Activated CD4-positive, alpha-beta T cell treated with anti-CD3 and anti-CD28 coated beads for 48 hours (primary cell): Measurements from ENCODE around the gene CCDC87.
A peak's percentile ranks its signal among the peaks of the same experiment; 100 is the strongest.
"Not testable (repeated sequence)": the region's sequence is repeated elsewhere in the genome, so short reads cannot be mapped to it uniquely, and the experiment has no call there.

Experiments used
- DNase-seq: peaks from one replicate; pipeline ENCODE4 v3.0.0-alpha.2; 2020

CCDC87 gene, protein sequence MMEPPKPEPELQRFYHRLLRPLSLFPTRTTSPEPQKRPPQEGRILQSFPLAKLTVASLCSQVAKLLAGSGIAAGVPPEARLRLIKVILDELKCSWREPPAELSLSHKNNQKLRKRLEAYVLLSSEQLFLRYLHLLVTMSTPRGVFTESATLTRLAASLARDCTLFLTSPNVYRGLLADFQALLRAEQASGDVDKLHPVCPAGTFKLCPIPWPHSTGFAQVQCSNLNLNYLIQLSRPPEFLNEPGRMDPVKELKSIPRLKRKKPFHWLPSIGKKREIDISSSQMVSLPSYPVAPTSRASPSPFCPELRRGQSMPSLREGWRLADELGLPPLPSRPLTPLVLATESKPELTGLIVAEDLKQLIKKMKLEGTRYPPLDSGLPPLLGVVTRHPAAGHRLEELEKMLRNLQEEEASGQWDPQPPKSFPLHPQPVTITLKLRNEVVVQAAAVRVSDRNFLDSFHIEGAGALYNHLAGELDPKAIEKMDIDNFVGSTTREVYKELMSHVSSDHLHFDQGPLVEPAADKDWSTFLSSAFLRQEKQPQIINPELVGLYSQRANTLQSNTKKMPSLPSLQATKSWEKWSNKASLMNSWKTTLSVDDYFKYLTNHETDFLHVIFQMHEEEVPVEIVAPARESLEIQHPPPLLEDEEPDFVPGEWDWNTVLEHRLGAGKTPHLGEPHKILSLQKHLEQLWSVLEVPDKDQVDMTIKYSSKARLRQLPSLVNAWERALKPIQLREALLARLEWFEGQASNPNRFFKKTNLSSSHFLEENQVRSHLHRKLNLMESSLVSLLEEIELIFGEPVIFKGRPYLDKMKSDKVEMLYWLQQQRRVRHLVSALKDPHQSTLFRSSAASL

DNA sequence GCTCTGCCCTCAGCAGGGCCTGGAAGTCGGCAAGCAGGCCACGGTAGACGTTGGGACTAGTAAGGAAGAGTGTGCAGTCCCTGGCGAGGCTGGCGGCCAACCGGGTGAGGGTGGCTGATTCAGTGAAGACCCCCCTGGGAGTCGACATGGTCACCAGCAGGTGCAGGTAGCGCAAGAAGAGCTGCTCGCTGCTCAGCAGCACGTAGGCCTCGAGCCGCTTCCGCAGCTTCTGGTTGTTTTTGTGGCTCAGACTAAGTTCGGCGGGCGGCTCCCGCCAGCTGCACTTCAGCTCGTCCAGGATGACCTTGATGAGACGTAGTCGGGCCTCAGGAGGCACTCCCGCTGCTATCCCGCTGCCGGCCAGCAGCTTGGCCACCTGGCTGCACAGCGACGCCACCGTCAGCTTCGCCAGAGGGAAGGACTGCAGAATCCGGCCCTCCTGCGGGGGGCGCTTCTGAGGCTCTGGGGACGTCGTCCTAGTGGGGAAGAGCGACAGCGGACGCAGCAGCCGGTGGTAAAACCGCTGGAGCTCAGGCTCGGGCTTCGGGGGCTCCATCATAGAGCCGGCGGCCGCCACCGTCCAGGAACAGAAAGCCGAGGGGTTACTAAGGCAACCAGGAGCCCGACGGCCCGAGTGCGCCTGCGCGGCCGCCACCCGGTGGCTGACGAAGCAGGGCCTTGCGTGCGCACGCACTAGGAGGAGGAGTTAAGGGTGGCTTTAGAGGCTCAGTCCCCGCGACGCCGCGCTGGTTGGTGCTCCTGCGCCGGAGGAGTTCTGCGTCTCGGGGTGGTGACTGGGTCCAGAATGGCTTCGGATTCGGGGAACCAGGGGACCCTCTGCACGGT lies at the start of gene CCDC87, which contains the start of gene CCS:
TSS of gene CCDC87 (minus strand) at position 607 of the 846 bp plus-strand sequence. CDS start at position 559, 48 bp downstream.
TSS of gene CCS (plus strand) at position 729 of the 846 bp plus-strand sequence. CDS start at position 806, 77 bp downstream.
- DNase-seq: peak; percentile 99

DNA sequence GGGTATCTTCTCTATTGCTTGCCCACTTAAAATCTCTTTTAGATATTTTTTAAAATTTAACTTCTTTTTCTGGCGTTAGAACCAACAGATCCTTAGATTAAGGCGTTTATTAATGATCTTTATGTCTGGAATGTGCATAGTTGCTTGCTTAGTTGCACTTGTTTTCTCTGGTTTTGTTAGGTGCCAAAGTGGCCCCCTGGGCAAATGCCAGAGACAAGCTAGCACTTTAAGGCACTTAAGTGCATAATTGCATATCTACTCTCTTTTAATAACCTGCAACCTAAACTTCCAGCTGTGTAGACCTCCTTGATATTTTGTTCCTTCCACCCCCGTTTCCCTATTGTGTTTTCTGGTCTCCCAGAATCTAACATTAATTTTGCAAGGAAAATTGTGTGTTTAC lies 49.0 kb upstream of the CCDC87 start:
- DNase-seq: no peak

DNA sequence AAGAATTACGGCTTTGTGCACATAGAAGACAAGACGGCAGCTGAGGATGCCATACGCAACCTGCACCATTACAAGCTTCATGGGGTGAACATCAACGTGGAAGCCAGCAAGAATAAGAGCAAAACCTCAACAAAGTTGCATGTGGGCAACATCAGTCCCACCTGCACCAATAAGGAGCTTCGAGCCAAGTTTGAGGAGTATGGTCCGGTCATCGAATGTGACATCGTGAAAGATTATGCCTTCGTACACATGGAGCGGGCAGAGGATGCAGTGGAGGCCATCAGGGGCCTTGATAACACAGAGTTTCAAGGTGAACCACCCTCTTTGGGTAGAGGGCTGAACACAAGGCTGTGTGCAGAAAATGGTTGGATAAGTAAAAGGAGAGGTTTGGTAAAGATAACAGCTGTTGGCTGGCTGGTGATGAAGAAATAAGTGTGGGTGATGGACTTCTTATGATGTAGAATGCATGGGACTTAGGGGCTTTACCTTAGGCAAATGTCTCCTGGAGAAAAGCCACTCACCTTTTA lies 47.0 kb upstream of the CCDC87 start:
- DNase-seq: not testable (repeated sequence)

- peak; percentile 45 for DNase-seq
Measured at GRCh38 chr11:66639066-66639813, 46.4 kb upstream of the CCDC87 start.

DNA sequence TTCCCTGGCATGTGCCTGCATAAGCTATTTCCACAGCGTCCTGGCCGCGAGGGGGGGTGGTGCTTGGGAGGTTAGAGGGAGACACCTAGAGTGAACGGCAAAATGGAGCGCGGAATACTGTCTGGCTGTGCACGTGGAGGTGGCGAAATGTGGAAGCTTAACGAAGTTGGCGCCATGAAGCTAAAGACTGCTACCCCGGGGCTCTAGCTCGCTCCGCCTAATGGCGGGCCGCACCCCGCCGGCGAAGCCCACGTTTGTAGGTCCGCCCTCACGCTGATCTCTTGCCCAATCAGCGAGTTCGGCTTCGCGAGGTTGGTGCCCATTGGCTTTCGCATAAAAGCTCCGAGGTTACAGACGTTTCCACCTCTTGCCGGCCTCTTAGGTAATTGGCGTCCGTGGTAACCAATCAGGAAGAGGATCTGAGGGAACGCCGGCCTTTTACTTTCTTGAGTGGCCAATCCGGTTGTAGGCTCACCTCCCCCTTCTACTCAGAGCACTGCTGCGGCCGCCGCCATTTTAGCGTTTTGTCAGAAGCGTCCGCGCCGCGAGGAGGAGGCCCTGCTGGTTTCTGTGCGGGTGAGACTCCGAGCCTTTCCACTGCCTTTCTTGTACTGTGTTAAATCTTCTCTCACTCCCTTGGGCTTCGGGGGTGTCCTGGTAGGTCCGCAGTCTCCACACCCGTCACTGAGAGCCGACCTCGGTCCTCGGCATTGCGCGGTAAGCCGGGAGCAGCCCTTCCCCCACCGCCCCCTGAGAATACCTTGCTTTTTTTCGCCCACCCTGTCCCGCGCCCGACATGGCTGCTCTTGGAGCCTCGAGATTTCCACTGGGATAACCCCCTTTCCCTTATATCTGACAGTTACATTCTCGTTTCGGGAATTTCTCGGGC lies 45.6 kb upstream of the CCDC87 start, which contains the start of gene RBM4:
TSS of gene RBM4 (plus strand) at position 527 of the 889 bp plus-strand sequence. CDS start 1,009 bp downstream, outside the sequence.
- peak; percentile 97 for DNase-seq

- no peak for DNase-seq
Measured at GRCh38 chr11:66637557-66638176, 44.8 kb upstream of the CCDC87 start.

DNA sequence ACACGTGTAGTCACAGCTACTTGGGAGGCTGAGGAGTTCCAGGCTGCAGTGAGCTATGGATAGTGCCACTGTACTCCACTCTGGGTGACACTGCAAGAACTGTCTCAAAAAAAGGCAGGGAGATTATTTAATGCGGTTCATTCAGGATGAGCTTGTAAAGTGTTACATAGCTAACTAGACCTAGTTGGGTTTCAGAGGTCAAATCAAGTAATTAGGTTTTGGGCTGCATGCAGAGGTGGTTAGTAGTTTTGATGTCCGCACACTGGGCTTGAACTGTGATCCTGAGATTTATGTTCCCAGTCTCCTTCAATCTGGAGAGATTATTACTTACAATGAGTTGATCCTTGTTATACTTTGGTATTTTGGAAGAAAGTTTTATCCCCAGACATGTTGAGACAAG lies 43.5 kb upstream of the CCDC87 start:
- no peak for DNase-seq

DNA sequence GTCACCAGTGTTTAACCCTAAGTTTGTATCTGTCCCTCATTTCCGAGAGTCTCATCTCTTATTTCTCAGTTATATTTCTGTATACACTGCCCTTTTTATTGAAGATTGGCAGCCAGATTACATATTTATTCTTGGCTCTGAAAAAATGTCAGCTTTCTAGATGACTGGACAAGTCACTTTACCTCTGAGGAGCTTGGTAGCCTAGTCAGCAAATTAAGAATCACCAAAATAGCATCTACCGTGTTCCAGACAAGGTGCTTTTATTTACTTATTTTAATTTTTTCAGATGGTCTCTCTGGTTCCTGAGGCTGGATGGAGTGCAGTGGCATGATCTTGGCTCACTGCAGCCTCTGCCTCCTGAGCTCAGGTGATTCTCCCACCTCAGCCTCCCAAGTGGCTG lies 40.1 kb upstream of the CCDC87 start:
- DNase-seq: no peak

- DNase-seq: no peak
Measured at GRCh38 chr11:66631883-66632282, 39.0 kb upstream of the CCDC87 start.

DNA sequence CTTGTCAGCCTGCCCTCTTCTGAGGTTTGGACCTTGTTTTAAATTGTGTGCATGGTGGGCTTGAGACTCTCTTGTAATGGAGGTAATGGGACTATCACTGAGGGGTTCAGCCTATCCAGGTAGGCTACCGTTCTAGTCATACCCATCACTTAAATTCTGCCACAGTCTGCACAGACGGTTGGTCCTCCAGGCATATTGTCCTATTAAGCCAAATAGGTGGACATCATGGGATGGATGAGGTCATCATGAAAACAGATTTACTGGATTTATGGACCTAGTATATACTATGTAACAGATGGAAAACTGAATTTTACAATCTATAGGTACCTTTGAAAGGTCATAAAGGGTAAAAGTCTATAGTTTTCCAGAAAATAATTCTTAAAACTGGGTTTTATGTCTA lies 36.5 kb upstream of the CCDC87 start:
- no peak for DNase-seq

DNA sequence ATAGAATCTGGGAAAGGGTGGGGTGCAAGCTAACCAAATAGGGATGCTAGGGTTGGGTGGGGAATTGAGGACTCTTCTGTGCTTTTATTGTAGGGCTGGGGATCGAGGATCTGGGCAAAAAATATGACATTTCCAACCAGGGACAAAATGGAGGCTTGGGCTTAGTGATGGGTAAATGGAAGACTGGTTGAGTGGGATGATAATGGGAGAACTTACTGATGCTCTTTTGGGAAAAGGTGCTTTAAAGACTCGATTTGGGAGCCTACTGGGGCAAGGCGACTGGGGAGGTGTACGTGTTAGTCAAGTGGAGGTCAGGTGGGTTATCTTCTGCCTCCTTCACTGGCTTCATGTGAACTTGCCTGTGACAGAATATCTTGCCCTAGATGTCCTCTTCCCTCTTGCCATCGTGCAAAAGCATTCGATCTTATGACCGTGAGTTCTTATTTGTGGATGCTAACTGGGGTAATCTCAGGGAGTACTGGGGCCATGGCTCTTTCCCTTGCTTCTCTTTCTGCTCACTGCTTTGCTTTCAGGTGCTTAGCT lies 35.3 kb upstream of the CCDC87 start:
- DNase-seq: no peak

- DNase-seq: no peak
Measured at GRCh38 chr11:66626926-66627325, 34.1 kb upstream of the CCDC87 start.

DNA sequence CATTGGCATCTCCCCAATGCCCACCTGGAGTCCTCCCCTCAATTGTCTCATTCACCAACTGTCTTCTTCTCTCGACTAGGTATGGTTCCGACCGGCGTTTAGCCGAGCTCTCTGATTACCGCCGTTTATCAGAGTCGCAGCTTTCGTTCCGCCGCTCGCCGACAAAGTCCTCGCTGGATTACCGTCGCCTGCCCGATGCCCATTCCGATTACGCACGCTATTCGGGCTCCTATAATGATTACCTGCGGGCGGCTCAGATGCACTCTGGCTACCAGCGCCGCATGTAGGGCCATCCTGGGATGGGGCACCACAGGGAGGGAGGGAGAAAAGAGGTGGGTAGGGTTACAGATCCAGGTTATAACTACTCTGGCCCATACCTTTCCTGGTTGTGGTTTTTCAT lies 33.5 kb upstream of the CCDC87 start:
- no peak for DNase-seq

GRCh38 chr11:66625752-66626149 lies 32.9 kb upstream of the CCDC87 start:
- no peak for DNase-seq

DNA sequence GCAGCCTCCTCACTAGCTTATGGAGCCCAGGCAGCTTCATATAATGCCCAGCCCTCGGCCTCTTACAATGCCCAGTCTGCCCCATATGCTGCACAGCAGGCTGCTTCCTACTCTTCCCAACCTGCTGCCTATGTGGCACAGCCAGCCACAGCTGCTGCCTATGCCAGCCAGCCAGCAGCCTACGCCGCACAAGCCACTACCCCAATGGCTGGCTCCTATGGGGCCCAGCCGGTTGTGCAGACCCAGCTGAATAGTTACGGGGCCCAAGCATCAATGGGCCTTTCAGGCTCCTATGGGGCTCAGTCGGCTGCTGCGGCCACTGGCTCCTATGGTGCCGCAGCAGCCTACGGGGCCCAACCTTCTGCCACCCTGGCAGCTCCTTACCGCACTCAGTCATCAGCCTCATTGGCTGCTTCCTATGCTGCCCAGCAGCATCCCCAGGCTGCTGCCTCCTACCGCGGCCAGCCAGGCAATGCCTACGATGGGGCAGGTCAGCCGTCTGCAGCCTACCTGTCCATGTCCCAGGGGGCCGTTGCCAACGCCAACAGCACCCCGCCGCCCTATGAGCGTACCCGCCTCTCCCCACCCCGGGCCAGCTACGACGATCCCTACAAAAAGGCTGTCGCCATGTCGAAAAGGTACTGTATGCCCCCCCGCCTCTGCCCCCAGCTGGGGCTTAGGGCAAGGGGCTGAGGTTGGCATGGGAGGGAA lies 32.3 kb upstream of the CCDC87 start:
- no peak for DNase-seq

DNA sequence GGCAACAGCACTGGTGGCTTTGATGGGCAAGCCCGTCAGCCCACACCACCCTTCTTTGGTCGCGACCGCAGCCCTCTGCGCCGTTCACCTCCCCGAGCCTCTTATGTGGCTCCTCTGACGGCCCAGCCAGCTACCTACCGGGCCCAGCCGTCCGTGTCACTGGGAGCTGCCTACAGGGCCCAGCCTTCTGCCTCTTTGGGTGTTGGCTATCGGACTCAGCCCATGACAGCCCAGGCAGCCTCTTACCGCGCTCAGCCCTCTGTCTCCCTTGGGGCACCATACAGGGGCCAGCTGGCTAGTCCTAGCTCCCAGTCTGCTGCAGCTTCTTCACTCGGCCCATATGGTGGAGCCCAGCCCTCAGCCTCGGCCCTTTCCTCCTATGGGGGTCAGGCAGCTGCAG lies 31.6 kb upstream of the CCDC87 start:
- no peak for DNase-seq

DNA sequence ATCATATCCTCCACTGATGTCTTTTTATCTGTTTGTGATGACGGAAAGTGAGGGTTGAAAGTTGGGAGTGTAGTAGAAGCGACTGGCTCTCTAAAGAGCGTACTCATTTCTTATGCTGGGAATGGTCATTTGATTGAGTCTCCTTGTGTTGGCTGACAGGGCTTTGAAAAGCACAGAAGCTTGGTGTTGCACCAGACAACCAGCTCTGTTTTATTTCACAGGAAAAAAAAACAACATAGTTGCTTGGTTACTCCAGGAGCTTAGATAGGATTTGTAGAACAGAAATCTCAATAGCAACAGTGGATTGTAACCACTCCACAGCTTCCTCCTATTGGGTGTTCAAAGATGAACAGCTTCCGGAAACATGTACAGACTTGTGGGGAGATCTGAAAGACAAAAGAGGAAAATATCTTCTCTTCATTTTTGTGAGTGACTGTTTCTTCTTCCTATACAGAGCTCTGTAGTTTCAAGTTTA lies 26.3 kb upstream of the CCDC87 start:
- DNase-seq: no peak

DNA sequence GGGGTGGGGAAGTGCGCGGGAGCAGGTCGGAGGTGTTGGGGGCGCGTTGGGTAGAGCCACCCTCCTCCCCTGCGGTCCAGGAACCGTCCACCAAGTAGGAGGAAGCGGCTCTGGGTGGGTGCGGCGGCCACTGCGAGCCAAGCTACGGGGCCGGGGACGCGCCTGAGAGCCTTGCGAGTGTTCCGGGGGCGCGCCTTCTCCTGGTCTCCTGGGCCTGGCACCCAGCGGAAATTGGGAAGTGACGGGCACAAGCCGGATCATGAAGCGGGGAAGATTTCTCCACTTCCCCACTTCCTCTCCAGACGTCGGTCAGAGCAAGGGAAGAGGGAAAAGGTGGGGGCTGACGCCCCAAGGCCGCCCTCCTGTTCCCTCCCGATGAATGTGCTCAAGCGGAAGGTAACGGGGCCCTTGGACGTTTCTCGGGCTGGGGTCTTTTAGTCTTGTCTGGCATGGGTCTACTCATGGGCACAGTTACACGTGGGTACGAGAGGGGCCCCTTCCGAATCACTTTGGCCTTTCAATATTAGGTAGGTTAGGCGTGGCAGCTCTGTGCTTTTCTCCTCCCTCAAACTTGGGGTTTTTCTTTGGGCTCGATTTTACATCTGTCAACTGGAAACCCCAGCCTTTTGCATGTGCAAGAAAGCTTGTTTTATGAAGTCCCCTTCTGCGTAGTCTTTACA lies 24.4 kb upstream of the CCDC87 start:
- no peak for DNase-seq
